Brain microvascular endothelial cell (primary cell): ENCODE data around the gene IFNAR2.

Experiments
- DNase-seq: peaks from one replicate; pipeline ENCODE4 v3.0.0-alpha.2; 2020
- H3K27ac ChIP-seq: fragments of 250-450 bp; sonication (Bioruptor Pico); 2 replicates; pipeline ENCODE4 v1.5.1; 2020; ENCODE audit warnings: mild to moderate bottlenecking, moderate library complexity
- H3K27me3 ChIP-seq: fragments of 250-450 bp; sonication (Bioruptor Pico); replicated peaks from 2 replicates; pipeline ENCODE4 v1.5.1; 2020; ENCODE audit warnings: mild to moderate bottlenecking
- H3K36me3 ChIP-seq: fragments of 250-450 bp; sonication (Bioruptor Pico); replicated peaks from 2 replicates; pipeline ENCODE4 v1.5.1; 2020; ENCODE audit warnings: mild to moderate bottlenecking
- H3K4me3 ChIP-seq: 2 replicates; pipeline ENCODE4 v1.5.1; 2011; ENCODE audit warnings: low read depth, mild to moderate bottlenecking, control low read depth, low read length, moderate library complexity
- in situ Hi-C: cut with HindIII; loops from 2 replicates; pipeline ENCODE4 v1.10.0; 2017; ENCODE audit warnings: low sequenced_read_pairs, low pct_ligation_motif_present
- TF ChIP-seq, protein P1 (sequence below): IDR thresholded peaks from 2 replicates; pipeline ENCODE4 v1.5.1; 2011; ENCODE audit warnings: low read depth, mild to moderate bottlenecking, moderate library complexity, low read length, control low read depth, inconsistent platforms; ENCODE audit errors: missing control alignments

The IFNAR2 gene

GRCh38 chr21:33244082-33244778 lies 14.5 kb downstream of the IFNAR2 start:
- no peak for DNase-seq
- Histone ChIP-seq H3K36me3 (peaks cover 16% of the 10 kb centered on the region), H3K27me3 (no peaks in the 10 kb centered on the region), H3K27ac (no peak overlapping the region), H3K4me3 (no peak overlapping the region)
- TF ChIP-seq, protein P1, sequence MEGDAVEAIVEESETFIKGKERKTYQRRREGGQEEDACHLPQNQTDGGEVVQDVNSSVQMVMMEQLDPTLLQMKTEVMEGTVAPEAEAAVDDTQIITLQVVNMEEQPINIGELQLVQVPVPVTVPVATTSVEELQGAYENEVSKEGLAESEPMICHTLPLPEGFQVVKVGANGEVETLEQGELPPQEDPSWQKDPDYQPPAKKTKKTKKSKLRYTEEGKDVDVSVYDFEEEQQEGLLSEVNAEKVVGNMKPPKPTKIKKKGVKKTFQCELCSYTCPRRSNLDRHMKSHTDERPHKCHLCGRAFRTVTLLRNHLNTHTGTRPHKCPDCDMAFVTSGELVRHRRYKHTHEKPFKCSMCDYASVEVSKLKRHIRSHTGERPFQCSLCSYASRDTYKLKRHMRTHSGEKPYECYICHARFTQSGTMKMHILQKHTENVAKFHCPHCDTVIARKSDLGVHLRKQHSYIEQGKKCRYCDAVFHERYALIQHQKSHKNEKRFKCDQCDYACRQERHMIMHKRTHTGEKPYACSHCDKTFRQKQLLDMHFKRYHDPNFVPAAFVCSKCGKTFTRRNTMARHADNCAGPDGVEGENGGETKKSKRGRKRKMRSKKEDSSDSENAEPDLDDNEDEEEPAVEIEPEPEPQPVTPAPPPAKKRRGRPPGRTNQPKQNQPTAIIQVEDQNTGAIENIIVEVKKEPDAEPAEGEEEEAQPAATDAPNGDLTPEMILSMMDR, result no peak
- in situ Hi-C loops, result no loop called here

DNA sequence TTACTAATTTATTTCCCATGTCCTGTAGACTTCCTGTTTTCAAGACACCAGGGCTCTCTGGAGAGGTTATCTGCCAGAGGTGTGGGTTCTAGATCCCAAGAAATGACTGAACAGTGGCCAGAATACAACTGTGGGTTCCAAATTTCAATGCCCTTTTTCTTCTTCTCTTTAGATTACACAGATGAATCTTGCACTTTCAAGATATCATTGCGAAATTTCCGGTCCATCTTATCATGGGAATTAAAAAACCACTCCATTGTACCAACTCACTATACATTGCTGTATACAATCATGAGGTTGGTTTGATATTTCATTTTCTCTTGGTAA lies 15.0 kb downstream of the IFNAR2 start:
- Histone ChIP-seq H3K4me3 (no peak overlapping the region), H3K27ac (no peak overlapping the region)
- no peak for DNase-seq

GRCh38 chr21:33245289-33245918 lies 15.7 kb downstream of the IFNAR2 start:
- no peak overlapping the region for H3K4me3 ChIP-seq
- H3K27me3 ChIP-seq, result no peaks in the 10 kb centered on the region
- H3K36me3 ChIP-seq, result peaks cover 22% of the 10 kb centered on the region
- TF ChIP-seq, protein P1, result no peak
- DNase-seq, result no peak
- in situ Hi-C loops, result no loop called here
- H3K27ac ChIP-seq, result no peak overlapping the region

More for the DNA sequence above, 15.0 kb downstream of the IFNAR2 start:
- H3K36me3 ChIP-seq, result peaks cover 19% of the 10 kb centered on the region
- in situ Hi-C loops, result no loop called here
- TF ChIP-seq, protein P1, result no peak
- H3K27me3 ChIP-seq, result no peaks in the 10 kb centered on the region

DNA sequence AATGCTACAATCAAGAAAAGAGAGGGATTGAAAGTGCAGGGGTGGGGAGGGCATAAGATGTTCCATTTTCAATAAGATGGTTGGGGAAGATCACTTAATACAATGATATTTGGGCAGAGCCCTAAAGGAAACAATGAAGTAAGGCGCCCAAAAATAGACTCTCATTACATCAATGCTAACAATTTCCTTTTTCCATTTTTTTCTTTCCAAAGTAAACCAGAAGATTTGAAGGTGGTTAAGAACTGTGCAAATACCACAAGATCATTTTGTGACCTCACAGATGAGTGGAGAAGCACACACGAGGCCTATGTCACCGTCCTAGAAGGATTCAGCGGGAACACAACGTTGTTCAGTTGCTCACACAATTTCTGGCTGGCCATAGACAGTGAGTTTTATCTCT lies 16.8 kb downstream of the IFNAR2 start:
- Histone ChIP-seq H3K4me3 (no peak overlapping the region), H3K27me3 (no peaks in the 10 kb centered on the region), H3K36me3 (peaks cover 29% of the 10 kb centered on the region), H3K27ac (no peak overlapping the region)
- DNase-seq, result no peak
- in situ Hi-C loops, result no loop called here
- TF ChIP-seq, protein P1, result no peak

- H3K36me3 ChIP-seq, result peaks cover 33% of the 10 kb centered on the region
- H3K4me3 ChIP-seq, result no peak overlapping the region
- DNase-seq, result no peak
- in situ Hi-C loops, result no loop called here
- H3K27me3 ChIP-seq, result no peaks in the 10 kb centered on the region
- no peak overlapping the region for H3K27ac ChIP-seq
- TF ChIP-seq, protein P1, result no peak
Observed at GRCh38 chr21:33246963-33247362, 17.2 kb downstream of the IFNAR2 start.

DNA sequence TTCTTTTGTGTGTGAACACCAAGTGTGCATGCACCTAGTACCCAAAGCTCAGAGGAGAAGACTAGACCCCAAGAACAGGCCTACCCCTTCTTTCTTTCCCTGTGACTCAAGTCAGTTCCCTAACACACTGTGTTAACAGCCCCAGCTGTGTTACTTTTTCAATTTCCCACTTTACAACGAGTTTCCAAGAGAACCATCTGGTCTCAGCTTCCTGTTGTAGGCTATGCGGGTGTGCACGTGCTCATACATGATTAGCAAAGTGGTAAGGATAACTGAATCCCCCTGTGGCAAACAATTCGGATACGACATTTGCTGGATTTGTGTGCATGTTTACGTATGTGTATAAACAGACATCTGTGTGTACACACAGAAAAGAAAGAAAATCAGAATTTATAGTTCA lies 17.9 kb downstream of the IFNAR2 start:
- TF ChIP-seq, protein P1, result no peak
- in situ Hi-C loops, result no loop called here
- no peak overlapping the region for H3K27ac ChIP-seq
- H3K4me3 ChIP-seq, result no peak overlapping the region
- H3K27me3 ChIP-seq, result no peaks in the 10 kb centered on the region
- peaks cover 34% of the 10 kb centered on the region for H3K36me3 ChIP-seq
- no peak for DNase-seq
